Mononuclear cell (primary cell): Measurements from ENCODE around the gene AQP5. TPM values are rescaled to one million over a fixed set of nuclear protein-coding genes. Genes with fewer than 3 reads are reported as not detected.

ENCODE experiments used
- H3K27me3 ChIP-seq: 2 replicates; pipeline ENCODE4 v1.6.0; 2011; ENCODE audit warnings: low read length, control low read depth; ENCODE audit not compliant: insufficient read depth
- H3K4me1 ChIP-seq: 2 replicates; pipeline ENCODE4 v1.5.1; 2011; ENCODE audit warnings: mild to moderate bottlenecking, low read length, control low read depth; ENCODE audit not compliant: insufficient read depth
- H3K4me3 ChIP-seq: 2 replicates; pipeline ENCODE4 v1.5.1; 2011; ENCODE audit warnings: mild to moderate bottlenecking, low read length, moderate library complexity
- H3K9me3 ChIP-seq: 2 replicates; pipeline ENCODE4 v1.5.1; 2011; ENCODE audit warnings: low read depth, mild to moderate bottlenecking, control low read depth, low read length
- total RNA-seq: library from RNA; depleted of rRNA; stranded (reverse); fragments of >200 nt; gene quantifications from one replicate; pipeline ENCODE4 v1.2.3, GENCODE V29; 2012

Gene AQP5
- total RNA-seq, 1 donor, result not detected

DNA sequence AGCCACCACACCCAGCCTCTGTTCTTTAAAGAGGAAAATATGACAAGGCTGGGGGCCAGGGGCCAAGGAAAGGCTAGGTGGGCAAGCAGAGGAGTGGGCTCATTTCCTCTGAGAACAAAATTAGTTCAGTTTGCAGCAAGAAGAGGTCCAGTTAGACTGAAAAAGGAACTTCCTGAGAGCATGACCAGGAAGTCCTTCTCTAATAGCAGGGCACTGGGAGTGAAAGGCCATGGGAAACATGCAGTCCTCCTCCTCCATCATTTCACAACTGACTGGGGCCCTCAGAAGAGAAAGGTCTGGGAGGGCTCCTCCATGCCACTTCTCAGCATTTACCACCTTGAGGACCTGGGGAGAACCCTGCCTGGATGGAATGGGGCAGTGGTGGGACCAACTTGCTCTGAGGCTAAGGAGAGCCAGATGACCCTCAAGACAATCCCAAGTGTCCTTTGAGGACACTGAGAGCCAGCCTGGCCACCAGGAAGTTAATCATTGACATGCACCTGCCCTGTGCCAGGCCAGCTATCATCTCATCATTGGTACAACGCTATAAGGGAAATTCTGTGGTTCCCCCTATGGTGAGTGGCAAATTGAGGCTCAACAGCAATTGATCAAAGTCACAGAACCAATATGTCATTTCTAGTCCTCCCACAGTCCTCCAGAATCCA, 9.1 kb upstream of the AQP5 start:
- H3K4me1 ChIP-seq, result peaks cover 23% of the 10 kb centered on the region
- H3K9me3 ChIP-seq, result no peaks in the 10 kb centered on the region
- peaks cover 43% of the 10 kb centered on the region for H3K27me3 ChIP-seq
- H3K4me3 ChIP-seq, result no peak overlapping the region

DNA sequence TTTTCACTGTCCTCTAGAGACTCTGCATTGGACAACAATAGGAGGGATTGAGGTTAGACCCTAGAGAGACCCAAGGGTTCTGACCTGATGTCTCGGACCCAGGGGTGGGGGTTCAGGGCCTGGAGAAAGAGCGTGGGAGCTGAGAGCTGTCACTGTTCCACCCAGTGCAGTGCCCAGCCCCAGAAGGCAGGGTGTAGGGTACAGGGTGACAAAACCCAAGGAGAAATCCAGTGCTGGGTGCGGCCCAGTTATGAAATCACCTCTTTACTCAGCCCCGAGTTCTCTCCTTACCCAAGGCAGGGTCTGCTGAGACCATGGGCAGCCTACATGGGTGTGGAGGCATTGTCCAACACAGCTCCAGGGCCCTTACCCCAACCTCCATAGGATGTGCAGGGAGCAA, 8.5 kb upstream of the AQP5 start:
- Histone ChIP-seq H3K4me3 (no peak overlapping the region), H3K4me1 (peaks cover 23% of the 10 kb centered on the region), H3K9me3 (no peaks in the 10 kb centered on the region), H3K27me3 (peaks cover 49% of the 10 kb centered on the region)

DNA sequence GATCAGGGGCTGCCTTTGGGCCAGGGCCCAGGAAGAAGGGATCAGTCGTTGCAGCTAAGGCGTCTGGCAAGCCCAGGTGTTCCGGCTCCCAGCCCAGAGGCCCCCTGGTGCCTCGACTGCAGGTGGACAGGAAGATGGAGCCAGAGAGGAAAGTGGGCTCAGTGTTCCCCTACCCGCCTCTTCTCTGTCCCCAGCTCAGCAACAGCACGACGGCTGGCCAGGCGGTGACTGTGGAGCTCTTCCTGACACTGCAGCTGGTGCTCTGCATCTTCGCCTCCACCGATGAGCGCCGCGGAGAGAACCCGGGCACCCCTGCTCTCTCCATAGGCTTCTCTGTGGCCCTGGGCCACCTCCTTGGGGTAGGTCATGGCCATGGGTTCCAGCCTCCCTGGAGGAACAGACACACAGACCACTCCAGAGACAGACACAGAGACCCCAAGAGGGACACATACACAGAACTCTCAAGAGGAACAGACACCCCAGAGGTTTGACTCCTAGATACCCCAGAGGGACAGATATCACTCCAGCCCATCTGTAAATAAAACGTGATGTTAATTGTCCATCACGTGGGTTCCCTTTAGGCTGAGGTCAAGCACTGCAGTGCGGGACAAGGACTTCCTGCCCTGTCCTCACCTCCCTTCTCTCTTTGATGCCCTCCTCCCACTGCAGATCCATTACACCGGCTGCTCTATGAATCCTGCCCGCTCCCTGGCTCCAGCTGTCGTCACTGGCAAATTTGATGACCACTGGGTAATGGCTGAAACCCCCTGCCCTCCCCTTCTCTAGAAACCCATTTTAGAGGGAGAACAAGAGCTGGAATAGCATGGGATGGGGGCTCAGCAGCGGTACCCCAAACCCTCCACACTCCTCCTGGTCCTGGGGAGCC, 7.5 kb upstream of the AQP5 start:
- H3K27me3 ChIP-seq, result peaks cover 60% of the 10 kb centered on the region
- H3K4me3 ChIP-seq, result no peak overlapping the region
- peaks cover 15% of the 10 kb centered on the region for H3K4me1 ChIP-seq
- H3K9me3 ChIP-seq, result no peaks in the 10 kb centered on the region

DNA sequence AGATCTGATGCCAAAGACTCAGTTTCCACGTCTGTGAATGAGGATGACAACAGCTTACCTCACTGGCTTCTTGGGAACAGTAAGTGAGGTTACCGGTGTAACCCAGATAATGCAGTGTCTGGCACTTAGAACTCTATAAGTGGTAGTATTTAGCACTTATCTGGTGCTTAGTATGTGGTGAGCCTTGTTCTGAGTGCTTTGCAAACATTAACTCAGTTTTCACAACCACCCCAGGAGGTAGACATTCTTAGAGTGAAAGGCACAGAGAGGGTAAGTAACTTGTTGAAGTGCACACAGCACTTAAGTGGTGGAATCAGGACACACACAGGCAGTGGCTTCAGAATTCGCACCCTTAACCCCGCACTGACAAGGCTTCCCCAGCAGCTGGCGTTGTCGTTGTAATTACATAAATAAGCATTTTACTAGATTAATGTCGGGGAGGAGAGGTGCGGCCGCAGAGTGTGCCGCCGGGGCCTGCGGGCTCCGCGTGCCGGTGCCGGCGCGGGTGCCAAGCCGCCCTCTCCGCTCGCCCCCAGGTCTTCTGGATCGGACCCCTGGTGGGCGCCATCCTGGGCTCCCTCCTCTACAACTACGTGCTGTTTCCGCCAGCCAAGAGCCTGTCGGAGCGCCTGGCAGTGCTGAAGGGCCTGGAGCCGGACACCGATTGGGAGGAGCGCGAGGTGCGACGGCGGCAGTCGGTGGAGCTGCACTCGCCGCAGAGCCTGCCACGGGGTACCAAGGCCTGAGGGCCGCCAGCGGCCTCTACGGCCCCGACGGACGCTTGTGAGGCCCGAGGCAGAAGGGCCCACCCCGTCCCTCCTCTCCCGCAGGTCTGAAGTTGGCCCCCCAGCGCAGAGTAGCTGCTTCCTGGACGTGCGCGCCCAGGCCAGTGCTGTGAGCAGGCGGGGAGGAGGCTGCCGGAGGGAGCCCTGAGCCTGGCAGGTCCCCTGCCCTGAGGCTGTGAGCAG, 6.5 kb upstream of the AQP5 start:
- H3K9me3 ChIP-seq, result no peaks in the 10 kb centered on the region
- H3K4me3 ChIP-seq, result no peak overlapping the region
- H3K27me3 ChIP-seq, result peaks cover 69% of the 10 kb centered on the region

DNA sequence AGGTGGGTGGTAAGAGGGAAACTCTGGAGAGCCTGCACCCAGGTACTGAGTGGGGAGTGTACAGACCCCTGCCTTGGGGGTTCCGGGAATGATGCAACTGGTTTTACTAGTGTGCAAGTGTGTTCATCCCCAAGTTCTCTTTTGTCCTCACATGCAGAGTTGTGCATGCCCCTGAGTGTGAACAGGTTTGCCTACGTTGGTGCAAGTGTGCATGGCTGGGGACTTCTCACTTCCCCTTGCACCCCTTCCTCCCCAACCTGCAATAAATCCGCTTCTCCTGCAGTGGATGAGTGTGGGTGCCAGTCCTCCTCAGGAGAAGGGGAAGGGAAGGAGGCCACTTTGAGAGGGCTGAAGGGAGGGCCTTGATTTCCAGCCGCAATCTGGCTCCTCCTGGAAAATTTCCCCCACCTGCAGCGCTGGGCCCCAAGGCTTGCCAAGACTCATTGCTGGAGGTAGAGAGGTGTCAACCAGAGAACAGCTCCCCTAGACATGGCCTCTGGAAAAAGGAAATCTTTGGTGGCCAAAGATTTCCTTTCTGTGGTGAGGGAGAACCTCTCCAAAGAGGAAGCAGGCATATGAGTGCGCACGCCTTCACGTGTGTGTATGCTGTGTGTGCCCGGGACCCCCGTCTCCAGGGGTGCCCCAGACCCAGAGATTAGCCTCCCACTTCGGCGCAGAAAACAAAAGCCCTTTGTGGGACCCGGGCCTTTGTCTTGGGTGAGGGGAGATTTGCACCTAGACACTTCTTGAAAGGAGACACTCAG, 5.6 kb upstream of the AQP5 start:
- no peak overlapping the region for H3K4me3 ChIP-seq
- peaks cover 15% of the 10 kb centered on the region for H3K4me1 ChIP-seq
- H3K9me3 ChIP-seq, result no peaks in the 10 kb centered on the region
- peaks cover 78% of the 10 kb centered on the region for H3K27me3 ChIP-seq

More for the DNA sequence above, 6.5 kb upstream of the AQP5 start:
- peaks cover 13% of the 10 kb centered on the region for H3K4me1 ChIP-seq

DNA sequence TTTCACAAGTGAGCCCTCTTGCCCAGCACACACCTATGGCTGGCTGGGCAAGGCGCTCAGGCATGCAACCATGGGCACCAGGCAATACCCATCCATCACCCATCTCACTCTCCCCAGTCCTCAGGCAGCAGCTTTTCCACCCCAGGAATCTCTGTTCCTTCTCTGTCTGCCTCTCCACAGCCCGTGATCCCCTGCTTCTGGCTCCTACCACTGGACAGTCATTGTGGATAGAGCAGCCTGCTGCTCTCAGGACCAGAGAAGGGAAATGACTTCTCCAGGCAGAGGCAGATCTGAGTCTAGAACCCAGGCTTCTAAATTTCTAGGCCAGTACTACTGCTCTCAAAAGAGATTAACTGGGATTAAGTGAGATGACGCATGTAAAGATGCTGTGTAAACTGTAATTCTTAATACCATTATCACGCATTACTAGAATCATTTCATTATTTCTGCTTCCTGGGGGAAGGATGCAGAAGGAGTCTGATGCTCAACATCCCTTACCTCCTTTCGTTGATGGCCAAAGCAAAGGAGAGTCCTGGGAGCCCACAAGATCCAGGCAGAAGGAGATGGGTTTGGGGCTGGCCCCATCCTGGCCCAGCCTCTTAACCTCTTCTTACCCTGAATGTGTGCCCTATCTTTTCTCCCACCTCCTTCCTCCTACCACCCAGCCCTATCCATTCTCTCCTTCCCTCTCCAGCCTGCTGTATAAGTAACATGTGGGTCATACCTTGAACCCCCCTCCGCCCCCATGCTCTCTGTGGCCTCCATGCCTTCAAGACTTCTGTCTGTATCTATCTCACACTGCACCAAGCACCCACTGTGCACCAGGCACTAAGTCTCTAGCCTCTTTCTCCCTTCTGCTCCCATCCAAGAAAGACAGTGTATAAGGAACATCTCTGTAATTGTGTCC, 4.8 kb upstream of the AQP5 start:
- peaks cover 78% of the 10 kb centered on the region for H3K27me3 ChIP-seq
- no peak overlapping the region for H3K4me3 ChIP-seq
- H3K9me3 ChIP-seq, result no peaks in the 10 kb centered on the region

DNA sequence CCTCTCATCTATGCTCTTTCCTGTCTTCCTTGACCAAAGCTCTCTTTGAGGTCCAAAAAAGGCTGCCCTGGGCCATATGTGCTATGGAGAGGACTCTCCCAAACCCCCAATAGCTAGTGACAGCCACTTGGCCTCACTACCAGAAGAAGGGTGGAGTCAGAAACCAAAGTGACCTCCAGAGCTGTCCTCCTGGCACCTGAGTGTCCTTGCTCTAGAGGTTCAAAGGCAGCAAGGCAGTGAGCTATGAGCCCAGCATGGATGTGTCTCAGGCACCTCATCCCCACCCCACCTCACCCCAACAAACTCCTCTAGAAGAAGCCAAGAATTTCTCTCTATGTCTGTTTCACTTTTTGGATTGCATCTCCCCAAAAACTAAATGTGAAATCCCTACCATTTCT, 4.1 kb upstream of the AQP5 start:
- Histone ChIP-seq H3K27me3 (peaks cover 80% of the 10 kb centered on the region), H3K9me3 (no peaks in the 10 kb centered on the region), H3K4me3 (no peak overlapping the region), H3K4me1 (peaks cover 17% of the 10 kb centered on the region)

More for the DNA sequence above, 4.8 kb upstream of the AQP5 start:
- H3K4me1 ChIP-seq, result peaks cover 17% of the 10 kb centered on the region

DNA sequence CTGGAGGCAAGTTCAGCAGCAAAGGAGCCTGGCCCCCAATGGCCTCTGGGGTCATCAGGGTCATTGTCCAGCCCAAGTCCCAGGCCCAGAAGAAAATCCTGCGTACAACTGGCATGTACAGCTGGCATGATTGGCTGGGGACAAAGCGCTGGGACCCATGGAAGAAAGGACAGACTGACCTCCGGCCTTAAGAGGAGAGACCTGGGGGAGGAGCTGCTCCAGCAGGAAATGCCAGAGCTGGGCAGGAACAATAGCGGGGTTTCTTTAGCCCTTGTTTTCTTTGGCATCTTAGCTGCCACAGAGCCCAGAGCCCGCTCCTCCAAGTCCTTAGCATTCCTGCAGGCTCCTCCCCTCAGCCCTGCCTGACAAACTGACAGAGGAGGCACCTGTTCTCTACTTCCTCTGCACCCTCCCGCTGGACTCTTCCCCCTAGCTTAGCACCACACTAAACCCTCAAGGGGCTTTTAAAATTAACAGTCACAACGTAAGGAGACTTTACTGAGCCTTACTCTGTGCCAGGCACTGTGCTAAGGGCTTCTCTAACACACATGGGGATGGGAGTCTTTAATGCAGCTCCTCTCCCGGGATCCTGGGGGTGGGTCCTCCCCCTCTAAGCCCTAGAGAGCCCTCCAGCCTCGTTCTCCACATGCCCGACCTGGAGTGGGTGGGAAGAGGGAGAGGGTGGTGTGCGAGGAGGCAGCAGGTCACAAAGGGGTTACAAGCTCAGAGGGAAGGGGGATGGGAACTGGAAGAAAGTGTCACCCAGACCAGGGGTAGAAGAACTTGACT, 1.8 kb upstream of the AQP5 start:
- Histone ChIP-seq H3K27me3 (peaks cover 69% of the 10 kb centered on the region), H3K4me3 (no peak overlapping the region), H3K4me1 (peaks cover 17% of the 10 kb centered on the region), H3K9me3 (no peaks in the 10 kb centered on the region)

DNA sequence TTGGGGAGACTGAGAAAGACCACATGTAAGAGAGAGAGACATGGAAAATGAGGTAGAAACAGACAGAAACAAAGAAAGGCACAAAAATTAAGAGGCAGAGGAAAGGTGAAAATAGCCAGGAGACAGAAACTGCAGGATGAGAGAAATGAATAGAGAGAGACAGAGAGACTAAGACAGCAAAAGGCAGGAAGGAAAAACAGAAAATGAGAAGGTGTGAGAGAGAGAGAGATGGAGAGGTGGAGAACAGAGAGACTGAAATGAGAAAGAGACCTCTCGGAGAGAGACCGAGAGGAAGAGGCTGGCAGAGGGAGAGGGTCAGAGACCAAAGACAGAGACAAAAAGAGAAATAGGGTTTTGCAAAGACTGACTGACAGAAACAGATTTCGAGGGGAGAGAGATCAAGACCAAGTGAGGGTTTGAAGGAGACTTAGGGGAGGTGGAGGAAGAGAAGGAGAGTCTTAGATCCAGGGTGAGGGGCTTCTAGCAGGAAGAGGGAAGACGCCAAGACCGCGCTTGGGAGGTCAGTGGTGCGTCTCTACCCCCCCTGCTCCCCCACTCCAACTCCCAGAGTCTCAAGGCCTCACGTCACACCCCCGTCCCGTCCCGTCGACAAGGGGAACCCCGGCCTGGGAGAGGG, 1.1 kb upstream of the AQP5 start:
- Histone ChIP-seq H3K4me3 (no peak overlapping the region), H3K9me3 (no peaks in the 10 kb centered on the region), H3K27me3 (peaks cover 62% of the 10 kb centered on the region), H3K4me1 (peaks cover 15% of the 10 kb centered on the region)

DNA sequence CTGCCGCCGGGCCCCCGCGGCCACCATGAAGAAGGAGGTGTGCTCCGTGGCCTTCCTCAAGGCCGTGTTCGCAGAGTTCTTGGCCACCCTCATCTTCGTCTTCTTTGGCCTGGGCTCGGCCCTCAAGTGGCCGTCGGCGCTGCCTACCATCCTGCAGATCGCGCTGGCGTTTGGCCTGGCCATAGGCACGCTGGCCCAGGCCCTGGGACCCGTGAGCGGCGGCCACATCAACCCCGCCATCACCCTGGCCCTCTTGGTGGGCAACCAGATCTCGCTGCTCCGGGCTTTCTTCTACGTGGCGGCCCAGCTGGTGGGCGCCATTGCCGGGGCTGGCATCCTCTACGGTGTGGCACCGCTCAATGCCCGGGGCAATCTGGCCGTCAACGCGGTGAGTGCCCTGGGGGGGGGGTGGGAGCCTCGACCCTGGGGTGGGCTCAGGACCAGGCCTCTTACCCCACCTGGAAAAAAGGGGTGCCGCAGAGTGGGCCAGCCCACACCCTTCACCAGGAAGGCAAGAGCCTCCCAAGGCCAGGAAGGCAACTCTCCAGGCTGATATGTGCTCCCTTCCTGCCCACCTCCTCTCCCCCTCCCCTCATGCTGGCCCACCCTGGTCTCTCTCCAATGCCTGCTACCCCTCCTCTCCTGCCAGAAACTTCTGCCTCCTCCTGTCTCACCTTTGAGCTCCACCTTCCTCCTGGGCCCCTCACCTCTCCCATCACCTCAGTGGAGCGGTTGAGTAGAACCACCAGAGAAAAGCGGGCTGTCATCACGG, 507 bp downstream of the AQP5 start:
- Histone ChIP-seq H3K4me3 (no peak overlapping the region), H3K4me1 (peaks cover 7% of the 10 kb centered on the region), H3K27me3 (peaks cover 49% of the 10 kb centered on the region), H3K9me3 (no peaks in the 10 kb centered on the region)

DNA sequence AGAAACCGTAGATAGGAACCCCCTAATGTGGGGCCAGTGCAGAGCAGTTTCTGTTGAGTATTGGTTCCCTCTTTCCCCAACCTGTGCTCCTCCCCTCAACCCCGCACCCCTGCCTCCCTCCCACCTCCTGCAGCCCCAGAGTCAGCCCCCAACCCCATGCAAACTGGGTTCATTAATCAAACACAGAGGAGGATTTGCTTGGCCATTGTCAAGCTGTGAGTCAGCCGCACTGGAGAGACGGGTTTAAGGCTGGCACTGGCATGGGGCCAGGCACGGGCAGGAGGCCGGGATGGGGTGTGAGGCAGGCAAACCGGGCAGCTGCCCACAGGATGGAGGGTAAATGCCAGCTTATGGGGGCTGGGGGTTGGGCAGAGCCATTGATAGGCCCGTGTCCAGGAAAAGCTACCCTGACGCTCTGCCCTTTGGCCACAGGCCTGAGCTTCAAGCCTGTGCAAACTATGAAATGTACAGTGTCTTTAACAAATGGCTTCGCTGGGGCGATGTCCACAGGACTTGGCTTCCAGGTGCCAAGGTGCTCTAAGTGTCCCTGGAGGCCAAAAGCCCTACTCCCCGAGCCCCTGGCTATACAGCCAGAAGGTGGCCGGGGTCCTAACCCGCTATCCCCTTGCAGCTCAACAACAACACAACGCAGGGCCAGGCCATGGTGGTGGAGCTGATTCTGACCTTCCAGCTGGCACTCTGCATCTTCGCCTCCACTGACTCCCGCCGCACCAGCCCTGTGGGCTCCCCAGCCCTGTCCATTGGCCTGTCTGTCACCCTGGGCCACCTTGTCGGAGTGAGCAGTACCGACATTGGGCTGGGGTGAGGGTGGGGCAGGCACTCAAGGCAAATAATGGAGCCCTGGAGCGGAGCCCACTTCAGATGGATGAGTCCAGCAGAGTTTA, 1.4 kb downstream of the AQP5 start:
- no peak overlapping the region for H3K4me3 ChIP-seq
- no peaks in the 10 kb centered on the region for H3K9me3 ChIP-seq
- H3K27me3 ChIP-seq, result peaks cover 39% of the 10 kb centered on the region
- peaks cover 15% of the 10 kb centered on the region for H3K4me1 ChIP-seq
